Activated naive CD4-positive, alpha-beta T cell treated with anti-CD3 and anti-CD28 coated beads, Interleukin-2, amount 10 ng/mL, durations not matched to agents 7 days and 5 days (primary cell): Measurements from ENCODE around the gene TMPRSS13.
A peak's percentile ranks its signal among the peaks of the same experiment; 100 is the strongest.

Experiments
- CTCF ChIA-PET: fragments of 350-600 bp; sonication (Branson Sonifier 250); formaldehyde crosslinking; loops from one replicate; lab custom pipeline; 2021; ENCODE audit warnings: antibody characterized with exemption; lab: Charles Lee
- DNase-seq: peaks from one replicate; pipeline ENCODE4 v3.0.0-alpha.2; 2020
- H3K27ac Mint-ChIP-seq: one replicate; pipeline ENCODE4 v1.8.0; 2021; ENCODE audit warnings: mild to moderate bottlenecking, moderate library complexity, mixed read lengths
- H3K27me3 Mint-ChIP-seq: one replicate; pipeline ENCODE4 v1.8.0; 2021; ENCODE audit warnings: mild to moderate bottlenecking, mixed read lengths
- H3K36me3 Mint-ChIP-seq: one replicate; pipeline ENCODE4 v1.8.0; 2021; ENCODE audit warnings: mixed read lengths
- H3K4me1 Mint-ChIP-seq: one replicate; pipeline ENCODE4 v1.8.0; 2021; ENCODE audit warnings: mixed read lengths
- H3K4me3 Mint-ChIP-seq: one replicate; pipeline ENCODE4 v1.8.0; 2021; ENCODE audit warnings: mild to moderate bottlenecking, moderate library complexity, mixed read lengths
- H3K9me3 Mint-ChIP-seq: one replicate; pipeline ENCODE4 v1.8.0; 2021; ENCODE audit warnings: mixed read lengths

The TMPRSS13 gene

GRCh38 chr11:117921456-117921855 is 7.7 kb downstream of the TMPRSS13 start:
- H3K27ac Mint-ChIP-seq = no peak overlapping the region
- H3K27me3 Mint-ChIP-seq = peaks cover 15% of the 10 kb centered on the region
- no peak overlapping the region for H3K4me3 Mint-ChIP-seq
- peaks cover 3% of the 10 kb centered on the region for H3K4me1 Mint-ChIP-seq
- no peak for DNase-seq
- no peaks in the 10 kb centered on the region for H3K9me3 Mint-ChIP-seq
- CTCF ChIA-PET = interaction anchor here (1.2 to 1.7 kb wide), 2 partner anchors 17 to 132 kb away, joined by 4 to 5 read pairs; no protein-coding TSS in a partner anchor
- H3K36me3 Mint-ChIP-seq = no peaks in the 10 kb centered on the region

GRCh38 chr11:117919781-117920221 is 9.4 kb downstream of the TMPRSS13 start:
- Mint-ChIP-seq H3K4me1 (peaks cover 3% of the 10 kb centered on the region), H3K9me3 (no peaks in the 10 kb centered on the region), H3K27me3 (peaks cover 25% of the 10 kb centered on the region), H3K27ac (no peak overlapping the region), H3K36me3 (no peaks in the 10 kb centered on the region), H3K4me3 (no peak overlapping the region)
- DNase-seq = no peak
- CTCF ChIA-PET = interaction anchor here (1.4 to 2.2 kb wide), 3 partner anchors 15 to 112 kb away, joined by 4 to 13 read pairs (median 6); no protein-coding TSS in a partner anchor

- DNase-seq = no peak
- CTCF ChIA-PET = interaction anchor here (1.4 to 2.2 kb wide), 3 partner anchors 15 to 112 kb away, joined by 4 to 13 read pairs (median 6); no protein-coding TSS in a partner anchor
Measured at GRCh38 chr11:117919341-117919740, 9.9 kb downstream of the TMPRSS13 start.

GRCh38 chr11:117918366-117919255 is 10.6 kb downstream of the TMPRSS13 start:
- H3K27ac Mint-ChIP-seq = no peak overlapping the region
- DNase-seq = no peak
- CTCF ChIA-PET = interaction anchor here (1.4 to 2.2 kb wide), 3 partner anchors 14 to 111 kb away, joined by 4 to 13 read pairs (median 6); no protein-coding TSS in a partner anchor
- peaks cover 30% of the 10 kb centered on the region for H3K27me3 Mint-ChIP-seq
- H3K4me1 Mint-ChIP-seq = peaks cover 3% of the 10 kb centered on the region
- no peak overlapping the region for H3K4me3 Mint-ChIP-seq
- H3K36me3 Mint-ChIP-seq = no peaks in the 10 kb centered on the region
- H3K9me3 Mint-ChIP-seq = no peaks in the 10 kb centered on the region

More at GRCh38 chr11:117919341-117919740, 9.9 kb downstream of the TMPRSS13 start:
- Mint-ChIP-seq H3K9me3 (no peaks in the 10 kb centered on the region), H3K27me3 (peaks cover 30% of the 10 kb centered on the region), H3K4me1 (peaks cover 3% of the 10 kb centered on the region), H3K36me3 (no peaks in the 10 kb centered on the region), H3K27ac (no peak overlapping the region), H3K4me3 (no peak overlapping the region)

GRCh38 chr11:117917591-117918151 is 11.5 kb downstream of the TMPRSS13 start:
- no peaks in the 10 kb centered on the region for H3K36me3 Mint-ChIP-seq
- no peaks in the 10 kb centered on the region for H3K9me3 Mint-ChIP-seq
- H3K27ac Mint-ChIP-seq = no peak overlapping the region
- H3K4me3 Mint-ChIP-seq = no peak overlapping the region
- peaks cover 34% of the 10 kb centered on the region for H3K27me3 Mint-ChIP-seq
- no peak for DNase-seq
- peaks cover 3% of the 10 kb centered on the region for H3K4me1 Mint-ChIP-seq
- CTCF ChIA-PET = interaction anchor here (0.7 kb wide), 1 partner anchor 17 kb away, joined by 3 read pairs; no protein-coding TSS in a partner anchor

GRCh38 chr11:117916956-117917355 is 12.2 kb downstream of the TMPRSS13 start:
- CTCF ChIA-PET = interaction anchor here (0.7 kb wide), 1 partner anchor 16 kb away, joined by 3 read pairs; no protein-coding TSS in a partner anchor
- H3K36me3 Mint-ChIP-seq = no peaks in the 10 kb centered on the region
- H3K4me1 Mint-ChIP-seq = peaks cover 3% of the 10 kb centered on the region
- H3K27me3 Mint-ChIP-seq = peaks cover 33% of the 10 kb centered on the region
- H3K9me3 Mint-ChIP-seq = no peaks in the 10 kb centered on the region
- H3K27ac Mint-ChIP-seq = no peak overlapping the region
- H3K4me3 Mint-ChIP-seq = no peak overlapping the region
- DNase-seq = no peak

GRCh38 chr11:117915672-117916235 is 13.4 kb downstream of the TMPRSS13 start:
- Mint-ChIP-seq H3K4me1 (peaks cover 3% of the 10 kb centered on the region), H3K27me3 (peaks cover 37% of the 10 kb centered on the region), H3K27ac (no peak overlapping the region), H3K4me3 (no peak overlapping the region), H3K36me3 (no peaks in the 10 kb centered on the region), H3K9me3 (no peaks in the 10 kb centered on the region)
- CTCF ChIA-PET = interaction anchor here (0.9 kb wide), 1 partner anchor 11 kb away, joined by 3 read pairs; no protein-coding TSS in a partner anchor
- DNase-seq = no peak

- Mint-ChIP-seq H3K4me3 (no peak overlapping the region), H3K27ac (no peak overlapping the region)
Measured at GRCh38 chr11:117914991-117915618, 14.1 kb downstream of the TMPRSS13 start.

GRCh38 chr11:117914398-117914761 is 14.8 kb downstream of the TMPRSS13 start:
- CTCF ChIA-PET = interaction anchor here (0.6 to 1.7 kb wide), 4 partner anchors 33 to 139 kb away, joined by 3 to 4 read pairs (median 3); no protein-coding TSS in a partner anchor
- no peaks in the 10 kb centered on the region for H3K36me3 Mint-ChIP-seq
- H3K9me3 Mint-ChIP-seq = no peaks in the 10 kb centered on the region
- no peak overlapping the region for H3K27ac Mint-ChIP-seq
- H3K4me3 Mint-ChIP-seq = no peak overlapping the region
- no peak for DNase-seq
- peaks cover 37% of the 10 kb centered on the region for H3K27me3 Mint-ChIP-seq
- peaks cover under 1% of the 10 kb centered on the region for H3K4me1 Mint-ChIP-seq

More at GRCh38 chr11:117914991-117915618, 14.1 kb downstream of the TMPRSS13 start:
- Mint-ChIP-seq H3K4me1 (peaks cover 3% of the 10 kb centered on the region), H3K36me3 (no peaks in the 10 kb centered on the region), H3K9me3 (no peaks in the 10 kb centered on the region), H3K27me3 (peaks cover 37% of the 10 kb centered on the region)
- CTCF ChIA-PET = interaction anchor here (0.6 to 1.0 kb wide), 3 partner anchors 109 to 138 kb away, joined by 3 read pairs; no protein-coding TSS in a partner anchor
- no peak for DNase-seq

GRCh38 chr11:117913736-117914397 is 15.3 kb downstream of the TMPRSS13 start:
- no peaks in the 10 kb centered on the region for H3K36me3 Mint-ChIP-seq
- no peak overlapping the region for H3K4me3 Mint-ChIP-seq
- CTCF ChIA-PET = interaction anchor here (0.7 to 1.7 kb wide), 3 partner anchors 10 to 140 kb away, joined by 3 to 4 read pairs (median 4); no protein-coding TSS in a partner anchor
- no peaks in the 10 kb centered on the region for H3K9me3 Mint-ChIP-seq
- no peaks in the 10 kb centered on the region for H3K4me1 Mint-ChIP-seq
- peaks cover 37% of the 10 kb centered on the region for H3K27me3 Mint-ChIP-seq
- no peak overlapping the region for H3K27ac Mint-ChIP-seq
- DNase-seq = no peak

GRCh38 chr11:117912497-117912896 is 16.7 kb downstream of the TMPRSS13 start:
- H3K4me3 Mint-ChIP-seq = no peak overlapping the region
- H3K27ac Mint-ChIP-seq = no peak overlapping the region
- CTCF ChIA-PET = interaction anchor here (1.2 kb wide), 1 partner anchor 35 kb away, joined by 6 read pairs; no protein-coding TSS in a partner anchor
- H3K27me3 Mint-ChIP-seq = peaks cover 42% of the 10 kb centered on the region
- DNase-seq = peak; percentile 13
- H3K36me3 Mint-ChIP-seq = no peaks in the 10 kb centered on the region
- H3K9me3 Mint-ChIP-seq = no peaks in the 10 kb centered on the region
- H3K4me1 Mint-ChIP-seq = peaks cover 5% of the 10 kb centered on the region

- DNase-seq = no peak
- Mint-ChIP-seq H3K9me3 (no peaks in the 10 kb centered on the region), H3K36me3 (no peaks in the 10 kb centered on the region), H3K4me3 (no peak overlapping the region), H3K27me3 (peaks cover 42% of the 10 kb centered on the region), H3K4me1 (peaks cover 8% of the 10 kb centered on the region), H3K27ac (no peak overlapping the region)
- CTCF ChIA-PET = interaction anchor here (0.8 to 1.2 kb wide), 2 partner anchors 12 to 35 kb away, joined by 3 to 6 read pairs; no protein-coding TSS in a partner anchor
Measured at GRCh38 chr11:117911694-117912093, 17.5 kb downstream of the TMPRSS13 start.
